Endothelial cell of umbilical vein (primary cell): Measurements from ENCODE around the gene CMTM2. TPM values are rescaled to one million over a fixed set of nuclear protein-coding genes. Genes with fewer than 3 reads are reported as not detected.

ENCODE experiments used
- BruUV-seq: library from RNA; stranded (reverse); fragments of 400-500 nt; replicated peaks from 2 replicates; lab custom pipeline; 2021; lab: Mats Ljungman, UMichigan
- CTCF ChIA-PET: fragments of 300-600, 350-600 bp; sonication (Branson Sonifier 250); formaldehyde crosslinking; loops from one replicate; lab custom pipeline; 2021; ENCODE audit warnings: antibody characterized with exemption, inconsistent platforms; lab: Charles Lee
- POLR2A ChIA-PET: fragments of 300-600, 350-600 bp; sonication (Branson Sonifier 250); formaldehyde crosslinking; loops from one replicate; lab custom pipeline; 2021; ENCODE audit warnings: antibody characterized with exemption, inconsistent platforms; lab: Charles Lee
- DNase-seq: peaks from one replicate; pipeline ENCODE4 v3.0.0-alpha.2; 2011; ENCODE audit warnings: low read depth, low spot score
- FAIRE-seq: peaks from 2 replicates; lab custom pipeline; 2011; peaks lifted over from hg19 to GRCh38; lab: Jason Lieb, UNC
- H2AFZ ChIP-seq: 2 replicates; pipeline ENCODE4 v1.6.0; 2012; ENCODE audit warnings: low read depth, low read length, control low read depth, inconsistent platforms
- H3K27ac ChIP-seq: 2 replicates; pipeline ENCODE4 v1.5.1; 2011; ENCODE audit warnings: low read depth, mild to moderate bottlenecking, control low read depth, low read length, moderate library complexity; ENCODE audit not compliant: insufficient read depth
- H3K27me3 ChIP-seq, 2 experiments: 2 replicates each; pipeline versions ENCODE4 v1.6.0 to v1.6.1; 2011; ENCODE audit warnings: low read length in 2 of 2, mixed read lengths in 1 of 2; ENCODE audit not compliant: control insufficient read depth in 2 of 2, insufficient read depth in 2 of 2
- H3K36me3 ChIP-seq, 2 experiments: 2 replicates in 1 of 2; 3 replicates in 1 of 2; pipeline ENCODE4 v1.5.1; 2011; ENCODE audit warnings: low read length in 2 of 2, mild to moderate bottlenecking in 1 of 2, moderate library complexity in 1 of 2; ENCODE audit not compliant: control insufficient read depth in 2 of 2, insufficient read depth in 2 of 2; ENCODE audit errors: extremely low read depth in 1 of 2
- H3K4me1 ChIP-seq: 3 replicates; pipeline ENCODE4 v1.5.1; 2011; ENCODE audit warnings: mild to moderate bottlenecking, low read length; ENCODE audit not compliant: control insufficient read depth, insufficient read depth; ENCODE audit errors: extremely low read depth
- H3K4me2 ChIP-seq: 2 replicates; pipeline ENCODE4 v1.6.1; 2011; ENCODE audit warnings: low read length, control low read depth, mixed read lengths; ENCODE audit not compliant: insufficient read depth
- H3K4me3 ChIP-seq, 3 experiments: fragments of 200-600 bp in 1 of 3; sonication (generic), shearing (Covaris generic) in 1 of 3; replicated peaks in 1 of 3; 2 replicates each; pipeline ENCODE4 v1.5.1; 2011 to 2016; ENCODE audit warnings: control low read depth in 3 of 3, low read length in 3 of 3, mild to moderate bottlenecking in 2 of 3, inconsistent platforms in 1 of 3, low read depth in 1 of 3, moderate library complexity in 1 of 3; ENCODE audit not compliant: insufficient read depth in 1 of 3
- H3K79me2 ChIP-seq: 2 replicates; pipeline ENCODE4 v1.6.0; 2012; ENCODE audit warnings: low read length, inconsistent platforms; ENCODE audit not compliant: control insufficient read depth, insufficient read depth
- H3K9ac ChIP-seq: replicated peaks from 2 replicates; pipeline ENCODE3; 2011; ENCODE audit warnings: low read length, control low read depth; ENCODE audit not compliant: insufficient read depth; ENCODE audit errors: extremely low read depth
- H3K9me1 ChIP-seq: replicated peaks from 3 replicates; pipeline ENCODE4 v1.6.0; 2011; ENCODE audit warnings: mild to moderate bottlenecking, low read length; ENCODE audit not compliant: control insufficient read depth, insufficient read depth; ENCODE audit errors: extremely low read depth
- H3K9me3 ChIP-seq: replicated peaks from 2 replicates; pipeline ENCODE4 v1.5.1; 2012; ENCODE audit warnings: low read length, inconsistent platforms; ENCODE audit not compliant: control insufficient read depth, insufficient read depth
- H4K20me1 ChIP-seq: replicated peaks from 2 replicates; pipeline ENCODE3; 2011; ENCODE audit warnings: mild to moderate bottlenecking, low read length; ENCODE audit not compliant: control insufficient read depth, insufficient read depth; ENCODE audit errors: extremely low read depth
- EZH2 ChIP-seq: IDR thresholded peaks from 2 replicates; pipeline ENCODE4 v1.6.1; 2012; ENCODE audit warnings: borderline replicate concordance, low read depth, mild to moderate bottlenecking, moderate library complexity, low read length, inconsistent platforms; ENCODE audit not compliant: severe bottlenecking
- FOS ChIP-seq: IDR thresholded peaks from 2 replicates; pipeline ENCODE4 v1.6.1; 2011; ENCODE audit warnings: mild to moderate bottlenecking, low read length, moderate library complexity, borderline replicate concordance; ENCODE audit not compliant: insufficient read depth
- GATA2 ChIP-seq: IDR thresholded peaks from 2 replicates; pipeline ENCODE4 v1.7.0; 2011; ENCODE audit warnings: low read depth, mild to moderate bottlenecking, moderate library complexity, mixed read lengths, low read length; ENCODE audit not compliant: insufficient read length, insufficient read depth
- JUN ChIP-seq: IDR thresholded peaks from 2 replicates; pipeline ENCODE4 v1.6.1; 2011; ENCODE audit warnings: borderline replicate concordance, low read depth; ENCODE audit not compliant: insufficient read length, insufficient read depth
- MYC ChIP-seq: IDR thresholded peaks from one replicate; pipeline ENCODE4 v1.6.1; 2011; ENCODE audit warnings: mild to moderate bottlenecking, low read depth, low read length
- POLR2A ChIP-seq: IDR thresholded peaks from 2 replicates; pipeline ENCODE4 v1.6.1; 2012; ENCODE audit warnings: low read depth, mild to moderate bottlenecking, control low read depth, low read length
- POLR2AphosphoS5 ChIP-seq: IDR thresholded peaks from 2 replicates; pipeline ENCODE4 v1.6.1; 2012; ENCODE audit warnings: low read depth, mild to moderate bottlenecking, control low read depth, low read length, moderate library complexity; ENCODE audit not compliant: insufficient read depth
- dilution Hi-C: fragments of 300-500 bp; cut with MboI; formaldehyde crosslinking; loops from one replicate; pipeline ENCODE4 v1.15.0; 2019; ENCODE audit warnings: low sequenced_read_pairs; ENCODE audit not compliant: extremely low pct_ligation_motif_present
- intact Hi-C: fragments of 100-400 bp; cut with micrococcal nuclease; formaldehyde crosslinking; loops from one replicate; pipeline ENCODE4 v1.10.0; 2022
- polyA plus RNA-seq, 4 experiments: library from polyadenylated mRNA; depleted of rRNA in 3 of 4; stranded (reverse) in 3 of 4; unstranded in 1 of 4; fragments of >200 nt; gene quantifications; 2 replicates each; pipeline versions ENCODE4 v1.2.1 to v1.2.3, GENCODE V29; 2011 to 2012; ENCODE audit warnings: missing spikeins in 1 of 4
- total RNA-seq: library from RNA; stranded (reverse); gene quantifications from 2 replicates; pipeline ENCODE4 v1.2.3, GENCODE V29; 2021
- TF ChIP-seq, protein P1 (sequence below), 2 donors: IDR thresholded peaks; 1 replicate in 1 of 2; 2 replicates in 1 of 2; pipeline ENCODE4 v1.5.1; 2011; ENCODE audit warnings: low read length in 2 of 2, mild to moderate bottlenecking in 2 of 2, moderate library complexity in 2 of 2, control low read depth in 1 of 2, inconsistent platforms in 1 of 2, low read depth in 1 of 2; ENCODE audit not compliant: insufficient read depth in 1 of 2; ENCODE audit errors: extremely low read depth in 1 of 2
- TF ChIP-seq, protein P2 (sequence below): IDR thresholded peaks from 2 replicates; pipeline ENCODE4 v1.6.1; 2011; ENCODE audit not compliant: insufficient read depth, insufficient read length

CMTM2 gene
- total and polyA plus RNA-seq, 2 donors (not counting 3 experiments of a cell fraction or from before 2014, with no cell fraction given), result not detected

DNA sequence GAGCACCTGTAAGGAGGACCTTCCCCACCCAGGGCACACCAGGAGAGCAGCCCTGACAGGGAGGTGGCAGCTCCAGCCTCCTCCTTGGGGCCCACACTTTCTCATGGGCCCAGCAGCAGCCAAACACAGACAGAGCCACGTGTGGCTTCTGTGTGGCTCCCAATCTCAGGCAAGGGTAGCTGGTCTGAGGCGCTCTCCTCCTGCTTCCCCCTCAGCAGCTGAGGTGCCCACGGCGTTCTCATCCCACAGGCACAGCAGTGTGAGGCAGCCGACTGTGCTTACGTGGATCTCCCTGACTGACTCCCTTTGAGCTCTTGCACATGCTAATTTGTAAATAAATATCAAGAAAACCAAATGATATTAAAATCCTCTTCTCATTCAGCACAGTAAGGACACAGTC lies 56.1 kb downstream of the CMTM2 start:
- no peaks in the 10 kb centered on the region for H4K20me1 ChIP-seq
- H3K4me1 ChIP-seq, result no peaks in the 10 kb centered on the region
- DNase-seq, result no peak
- H3K9me1 ChIP-seq, result no peaks in the 10 kb centered on the region
- H3K79me2 ChIP-seq, result no peaks in the 10 kb centered on the region
- H3K27me3 ChIP-seq, result no peaks in the 10 kb centered on the region
- TF ChIP-seq, protein P1, sequence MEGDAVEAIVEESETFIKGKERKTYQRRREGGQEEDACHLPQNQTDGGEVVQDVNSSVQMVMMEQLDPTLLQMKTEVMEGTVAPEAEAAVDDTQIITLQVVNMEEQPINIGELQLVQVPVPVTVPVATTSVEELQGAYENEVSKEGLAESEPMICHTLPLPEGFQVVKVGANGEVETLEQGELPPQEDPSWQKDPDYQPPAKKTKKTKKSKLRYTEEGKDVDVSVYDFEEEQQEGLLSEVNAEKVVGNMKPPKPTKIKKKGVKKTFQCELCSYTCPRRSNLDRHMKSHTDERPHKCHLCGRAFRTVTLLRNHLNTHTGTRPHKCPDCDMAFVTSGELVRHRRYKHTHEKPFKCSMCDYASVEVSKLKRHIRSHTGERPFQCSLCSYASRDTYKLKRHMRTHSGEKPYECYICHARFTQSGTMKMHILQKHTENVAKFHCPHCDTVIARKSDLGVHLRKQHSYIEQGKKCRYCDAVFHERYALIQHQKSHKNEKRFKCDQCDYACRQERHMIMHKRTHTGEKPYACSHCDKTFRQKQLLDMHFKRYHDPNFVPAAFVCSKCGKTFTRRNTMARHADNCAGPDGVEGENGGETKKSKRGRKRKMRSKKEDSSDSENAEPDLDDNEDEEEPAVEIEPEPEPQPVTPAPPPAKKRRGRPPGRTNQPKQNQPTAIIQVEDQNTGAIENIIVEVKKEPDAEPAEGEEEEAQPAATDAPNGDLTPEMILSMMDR (IDR thresholded peaks at IDR 0.05; ENCODE audit: extremely low read depth in 1 of 2, insufficient read depth in 1 of 2, low read depth in 1 of 2, low read length in 2 of 2), result no peak
- TF ChIP-seq JUN (no peak), POLR2A (no peak), POLR2AphosphoS5 (no peak), EZH2 (no peak), MYC (no peak), FOS (no peak), GATA2 (no peak)
- TF ChIP-seq, protein P2, sequence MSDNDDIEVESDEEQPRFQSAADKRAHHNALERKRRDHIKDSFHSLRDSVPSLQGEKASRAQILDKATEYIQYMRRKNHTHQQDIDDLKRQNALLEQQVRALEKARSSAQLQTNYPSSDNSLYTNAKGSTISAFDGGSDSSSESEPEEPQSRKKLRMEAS, result no peak
- no peaks in the 10 kb centered on the region for H3K36me3 ChIP-seq
- intact Hi-C loops (no loop called here), dilution Hi-C loops (no loop called here)
- H3K9me3 ChIP-seq, result no peaks in the 10 kb centered on the region
- FAIRE-seq, result no peak
- no peak overlapping the region for H3K27ac ChIP-seq
- POLR2A ChIA-PET, result no interaction called here
- CTCF ChIA-PET, result interaction anchor here (1.2 to 2.7 kb wide), 4 partner anchors 16 to 158 kb away, joined by 3 to 16 read pairs (median 5); no protein-coding TSS in a partner anchor
- no peak overlapping the region for H3K4me2 ChIP-seq
- no peak overlapping the region for H3K9ac ChIP-seq
- BruUV-seq, result no TSS peak
- no peak overlapping the region for H3K4me3 ChIP-seq
- no peak overlapping the region for H2AFZ ChIP-seq
